Anterior cingulate cortex (tissue), 58 donors: ENCODE results near the gene IDH3G.

Source experiments
- DNase-seq, 58 donors: peaks; one replicate each; lab custom pipeline; 2025; lab: John Stamatoyannopoulos, UW

Gene IDH3G

GRCh38 chrX:153740631-153741222 is 53.4 kb downstream of the IDH3G start:
- DNase-seq, result no peak

GRCh38 chrX:153739754-153740486 is 54.3 kb downstream of the IDH3G start:
- DNase-seq, result no peak

- DNase-seq, result no peak
Measured at GRCh38 chrX:153738056-153738605, 56.0 kb downstream of the IDH3G start.

- no peak for DNase-seq
Measured at GRCh38 chrX:153736871-153737441, 57.2 kb downstream of the IDH3G start.

- DNase-seq, result no peak
Measured at GRCh38 chrX:153736071-153736820, 57.9 kb downstream of the IDH3G start.
